Upper lobe of right lung (tissue), 1 donor: ENCODE results near the gene ALG2. TPM values are rescaled to one million over a fixed set of nuclear protein-coding genes. Genes with fewer than 3 reads are reported as not detected.

Experiments
- ATAC-seq: fragments of 200-7000 bp; cut with Tn5 transposase; one replicate; pipeline ENCODE4 v1.9.1; 2020; ENCODE audit warnings: mild to moderate bottlenecking, moderate library complexity
- DNase-seq: peaks from one replicate; pipeline ENCODE4 v3.0.0-alpha.2; 2020
- H3K27ac ChIP-seq: fragments of 200-600 bp; one replicate; pipeline ENCODE4 v1.8.0; 2022
- H3K27me3 ChIP-seq: fragments of 200-600 bp; one replicate; pipeline ENCODE4 v1.8.0; 2022; ENCODE audit warnings: mild to moderate bottlenecking
- H3K36me3 ChIP-seq: fragments of 200-600 bp; one replicate; pipeline ENCODE4 v1.8.0; 2022
- H3K4me1 ChIP-seq: fragments of 200-600 bp; one replicate; pipeline ENCODE4 v1.8.0; 2022
- H3K4me3 ChIP-seq: fragments of 200-600 bp; one replicate; pipeline ENCODE4 v1.8.0; 2022; ENCODE audit warnings: mild to moderate bottlenecking
- H3K9me3 ChIP-seq: fragments of 200-600 bp; one replicate; pipeline ENCODE4 v1.8.0; 2022
- intact Hi-C: fragments of 100-400 bp; cut with DNase I; formaldehyde crosslinking; loops from one replicate; pipeline ENCODE4 v1.11.0; 2022
- total RNA-seq: library from RNA; stranded (reverse); fragmentation: NEBNext Ultra II Directional; extraction: Animal tissue kit (Norgen Biotek cat#: 25700); gene quantifications from one replicate; pipeline ENCODE4 v1.2.1, GENCODE V29; 2021
- TF ChIP-seq, protein P1 (sequence below): fragments of 200-600 bp; IDR thresholded peaks from one replicate; pipeline ENCODE4 v1.8.0; 2022; ENCODE audit warnings: antibody characterized with exemption
- donor health status: DM: no; HTN: yes; CAD: no; lungs with severe emphysema.

ALG2 gene
- total RNA-seq, 1 donor from 2014 or later, result 39.2 TPM

- TF ChIP-seq, protein P1, sequence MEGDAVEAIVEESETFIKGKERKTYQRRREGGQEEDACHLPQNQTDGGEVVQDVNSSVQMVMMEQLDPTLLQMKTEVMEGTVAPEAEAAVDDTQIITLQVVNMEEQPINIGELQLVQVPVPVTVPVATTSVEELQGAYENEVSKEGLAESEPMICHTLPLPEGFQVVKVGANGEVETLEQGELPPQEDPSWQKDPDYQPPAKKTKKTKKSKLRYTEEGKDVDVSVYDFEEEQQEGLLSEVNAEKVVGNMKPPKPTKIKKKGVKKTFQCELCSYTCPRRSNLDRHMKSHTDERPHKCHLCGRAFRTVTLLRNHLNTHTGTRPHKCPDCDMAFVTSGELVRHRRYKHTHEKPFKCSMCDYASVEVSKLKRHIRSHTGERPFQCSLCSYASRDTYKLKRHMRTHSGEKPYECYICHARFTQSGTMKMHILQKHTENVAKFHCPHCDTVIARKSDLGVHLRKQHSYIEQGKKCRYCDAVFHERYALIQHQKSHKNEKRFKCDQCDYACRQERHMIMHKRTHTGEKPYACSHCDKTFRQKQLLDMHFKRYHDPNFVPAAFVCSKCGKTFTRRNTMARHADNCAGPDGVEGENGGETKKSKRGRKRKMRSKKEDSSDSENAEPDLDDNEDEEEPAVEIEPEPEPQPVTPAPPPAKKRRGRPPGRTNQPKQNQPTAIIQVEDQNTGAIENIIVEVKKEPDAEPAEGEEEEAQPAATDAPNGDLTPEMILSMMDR, result no peak
- DNase-seq (no peak), ATAC-seq (peak; percentile 8)
- H3K4me1 ChIP-seq, result no peaks in the 10 kb centered on the region
- no peak overlapping the region for H3K4me3 ChIP-seq
- H3K9me3 ChIP-seq, result no peaks in the 10 kb centered on the region
- no peaks in the 10 kb centered on the region for H3K36me3 ChIP-seq
- intact Hi-C loops, result no loop called here
- no peaks in the 10 kb centered on the region for H3K27me3 ChIP-seq
- no peak overlapping the region for H3K27ac ChIP-seq
These were observed 51.6 kb downstream of the ALG2 start for GRCh38 chr9:99169982-99170761.

GRCh38 chr9:99169086-99169485 lies 52.7 kb downstream of the ALG2 start:
- Histone ChIP-seq H3K4me3 (no peak overlapping the region), H3K27ac (no peak overlapping the region), H3K27me3 (no peaks in the 10 kb centered on the region), H3K36me3 (no peaks in the 10 kb centered on the region), H3K4me1 (no peaks in the 10 kb centered on the region), H3K9me3 (no peaks in the 10 kb centered on the region)
- DNase-seq (no peak), ATAC-seq (no peak)
- TF ChIP-seq, protein P1, result no peak
- intact Hi-C loops, result no loop called here

DNA sequence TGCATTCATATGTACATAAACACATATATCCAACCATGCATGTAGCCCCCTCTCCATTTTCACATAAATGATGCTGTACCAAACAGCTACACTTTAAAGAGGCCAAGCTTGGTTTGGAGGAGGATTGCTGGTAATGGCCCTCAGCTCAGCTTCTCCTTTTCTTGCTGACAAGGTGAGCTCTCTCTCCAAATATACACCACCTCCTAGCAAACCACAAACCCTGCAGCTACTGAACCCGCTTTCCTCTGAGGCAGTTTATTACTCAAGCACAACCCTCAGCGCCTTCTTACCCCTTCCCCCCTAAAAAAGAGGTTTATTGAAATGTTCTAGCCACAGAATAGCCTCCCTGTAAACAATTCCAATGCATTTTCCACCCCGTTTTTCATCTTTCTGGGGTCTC lies 54.0 kb downstream of the ALG2 start:
- no peaks in the 10 kb centered on the region for H3K9me3 ChIP-seq
- H3K4me3 ChIP-seq, result no peak overlapping the region
- H3K36me3 ChIP-seq, result no peaks in the 10 kb centered on the region
- intact Hi-C loops, result no loop called here
- no peaks in the 10 kb centered on the region for H3K27me3 ChIP-seq
- ATAC-seq (no peak), DNase-seq (no peak)
- H3K27ac ChIP-seq, result no peak overlapping the region
- H3K4me1 ChIP-seq, result no peaks in the 10 kb centered on the region
- TF ChIP-seq, protein P1, result no peak

DNA sequence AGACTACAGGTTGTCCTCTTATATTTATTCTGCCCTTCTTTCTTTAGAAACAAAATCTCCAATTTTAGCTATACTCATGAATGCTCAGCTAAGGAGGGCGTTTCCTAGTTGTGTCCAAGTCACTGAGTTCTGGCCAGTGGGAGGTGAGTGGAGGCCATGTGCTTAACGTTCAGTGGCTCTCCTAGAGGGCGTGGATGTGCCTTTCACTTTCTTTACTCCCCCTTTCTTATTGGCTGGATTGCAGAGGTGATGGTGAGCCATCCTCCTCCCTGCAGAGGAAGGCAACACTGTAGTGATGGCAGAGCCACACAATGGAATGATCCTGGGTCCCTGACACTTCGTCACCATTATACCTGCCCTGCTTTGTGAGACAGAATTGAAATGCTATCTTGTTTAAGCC lies 54.6 kb downstream of the ALG2 start:
- Histone ChIP-seq H3K36me3 (no peaks in the 10 kb centered on the region), H3K4me1 (no peaks in the 10 kb centered on the region), H3K27ac (no peak overlapping the region), H3K27me3 (no peaks in the 10 kb centered on the region), H3K9me3 (no peaks in the 10 kb centered on the region), H3K4me3 (no peak overlapping the region)
- intact Hi-C loops, result no loop called here
- DNase-seq (no peak), ATAC-seq (no peak)
- TF ChIP-seq, protein P1, result no peak

Other genes with a start within 250 kb of the ALG2 start
- gene TGFBR1, start 116.8 kb downstream of the ALG2 start, total RNA-seq, result 72.0 TPM
- gene SEC61B, start 340 bp upstream of the ALG2 start, total RNA-seq, result 116 TPM